Activated CD8-positive, alpha-beta memory T cell treated with anti-CD3 and anti-CD28 coated beads for 1 hour (primary cell): Measurements from ENCODE around the gene NRIP1.

Experiments used
- DNase-seq, 2 donors: peaks; one replicate each; pipeline ENCODE4 v3.0.0-alpha.2; 2020; ENCODE audit warnings: low read depth in 1 of 2; ENCODE audit errors: extremely low read depth in 1 of 2

The NRIP1 gene

GRCh38 chr21:15066123-15066575 is 1.3 kb upstream of the NRIP1 start:
- DNase-seq, result no peak

- peak; percentile 45 to 51 for DNase-seq
Measured at GRCh38 chr21:15065392-15066122, 757 bp upstream of the NRIP1 start.

GRCh38 chr21:15063814-15064575 is 805 bp downstream of the NRIP1 start:
- peak in 1 of 2 donors; percentile 5 for DNase-seq

- DNase-seq, result no peak
Measured at GRCh38 chr21:15063081-15063813, 1.6 kb downstream of the NRIP1 start.

GRCh38 chr21:15062606-15062965 is 2.2 kb downstream of the NRIP1 start:
- DNase-seq, result no peak

- no peak for DNase-seq
Measured at GRCh38 chr21:15061747-15062605, 2.8 kb downstream of the NRIP1 start.

GRCh38 chr21:15061279-15061678 is 3.5 kb downstream of the NRIP1 start:
- DNase-seq, result no peak

- DNase-seq, result no peak
Measured at GRCh38 chr21:15060543-15061175, 4.1 kb downstream of the NRIP1 start.

- DNase-seq, result no peak
Measured at GRCh38 chr21:15059397-15059796, 5.4 kb downstream of the NRIP1 start.

- no peak for DNase-seq
Measured at GRCh38 chr21:15058854-15059263, 5.9 kb downstream of the NRIP1 start.

- no peak for DNase-seq
Measured at GRCh38 chr21:15057285-15057684, 7.5 kb downstream of the NRIP1 start.

GRCh38 chr21:15054606-15055239 is 10.1 kb downstream of the NRIP1 start:
- no peak for DNase-seq

GRCh38 chr21:15054089-15054488 is 10.7 kb downstream of the NRIP1 start:
- DNase-seq, result no peak

- no peak for DNase-seq
Measured at GRCh38 chr21:15053500-15053899, 11.3 kb downstream of the NRIP1 start.

GRCh38 chr21:15052459-15052763 is 12.4 kb downstream of the NRIP1 start:
- DNase-seq, result no peak

GRCh38 chr21:15051644-15052458 is 12.9 kb downstream of the NRIP1 start:
- DNase-seq, result no peak

GRCh38 chr21:15050568-15051377 is 14.0 kb downstream of the NRIP1 start:
- DNase-seq, result no peak

- no peak for DNase-seq
Measured at GRCh38 chr21:15045017-15045416, 19.8 kb downstream of the NRIP1 start.
